Stimulated activated CD4-positive, alpha-beta T cell treated with anti-CD3 and anti-CD28 coated beads, Interleukin-12 subunit alpha, Interleukin-12 subunit beta, amount 100 ng/mL, for 24 hours (primary cell): Measurements from ENCODE around the gene RRAGD.

Experiments used
- DNase-seq, 2 experiments: peaks; one replicate each; pipeline ENCODE4 v3.0.0-alpha.2; 2020; ENCODE audit warnings: low read depth in 2 of 2

Gene RRAGD

DNA sequence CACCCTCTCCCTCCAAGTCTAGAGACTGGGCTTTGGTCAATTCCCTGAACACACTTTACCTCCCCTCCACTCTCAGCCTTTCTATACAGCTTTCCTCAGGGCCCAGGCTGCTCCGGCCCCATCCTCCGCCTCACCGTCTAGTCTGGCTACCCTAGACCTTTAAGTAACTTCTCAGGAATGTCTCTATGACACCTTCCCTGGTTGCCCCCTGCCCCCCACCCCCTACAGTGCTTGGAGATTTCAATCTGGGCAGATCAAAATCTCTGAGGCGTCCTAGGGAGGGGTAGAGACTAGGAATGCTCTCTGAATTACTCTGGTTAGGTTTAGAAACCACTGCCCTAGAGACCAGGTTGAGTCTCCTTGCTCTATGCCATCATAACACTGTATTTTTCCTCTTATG is 65.6 kb downstream of the RRAGD start:
- DNase-seq, result no peak

DNA sequence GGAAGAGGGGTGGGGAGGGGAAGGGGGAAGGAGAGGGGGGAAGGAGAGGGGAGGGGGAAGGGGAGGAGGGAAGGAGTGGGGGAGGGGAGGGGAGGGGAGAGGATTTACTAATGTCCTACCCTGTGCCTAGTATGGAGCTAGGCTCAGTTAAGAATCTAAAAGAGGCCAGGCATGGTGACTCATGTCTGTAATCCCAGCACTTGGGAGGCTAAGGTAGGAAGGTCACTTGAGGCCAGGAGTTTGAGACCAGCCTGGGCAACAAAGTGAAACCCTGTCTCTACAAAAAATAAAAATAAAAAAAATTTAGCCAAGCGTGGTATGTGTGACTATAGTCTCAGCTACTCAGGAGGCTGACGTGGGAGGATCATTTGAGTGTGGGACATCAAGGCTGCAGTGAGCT is 72.5 kb downstream of the RRAGD start:
- no peak for DNase-seq

DNA sequence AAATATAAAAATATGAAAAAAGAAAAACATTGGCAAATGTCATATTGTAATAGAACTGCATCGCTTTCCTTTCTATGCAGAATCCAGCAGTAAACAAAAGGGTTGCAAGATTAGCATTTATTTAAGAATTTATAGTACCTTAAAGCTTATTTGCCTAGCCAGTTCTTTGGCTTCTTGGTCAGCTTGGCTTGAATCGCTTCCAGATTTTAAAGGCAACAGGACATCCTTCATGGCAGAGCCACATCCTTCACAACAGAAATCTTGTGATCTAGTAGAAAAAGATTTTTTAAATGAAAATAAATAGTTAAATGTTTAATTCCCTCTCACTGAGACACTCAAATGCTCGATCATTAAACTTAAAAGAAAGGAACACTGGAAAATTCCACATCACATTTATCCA is 76.9 kb downstream of the RRAGD start:
- DNase-seq, result no peak

DNA sequence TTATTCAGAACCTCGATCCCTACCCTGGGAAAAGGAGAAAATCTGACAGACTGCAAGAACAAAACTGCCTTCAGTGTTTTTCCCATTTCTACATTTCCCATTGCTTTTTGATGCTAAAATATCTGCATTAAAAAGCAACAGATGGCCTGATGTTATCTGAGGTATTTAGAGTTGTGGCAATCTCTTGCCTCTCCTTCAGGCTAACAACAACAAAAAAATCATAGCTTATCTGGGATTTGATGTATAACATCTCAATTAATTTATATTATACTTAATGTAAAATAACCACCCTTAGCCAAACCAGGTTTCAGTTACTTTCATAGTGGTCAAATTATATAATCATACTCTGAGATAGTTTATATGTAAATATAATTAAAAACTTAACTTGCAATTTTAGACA is 81.2 kb downstream of the RRAGD start:
- no peak for DNase-seq

DNA sequence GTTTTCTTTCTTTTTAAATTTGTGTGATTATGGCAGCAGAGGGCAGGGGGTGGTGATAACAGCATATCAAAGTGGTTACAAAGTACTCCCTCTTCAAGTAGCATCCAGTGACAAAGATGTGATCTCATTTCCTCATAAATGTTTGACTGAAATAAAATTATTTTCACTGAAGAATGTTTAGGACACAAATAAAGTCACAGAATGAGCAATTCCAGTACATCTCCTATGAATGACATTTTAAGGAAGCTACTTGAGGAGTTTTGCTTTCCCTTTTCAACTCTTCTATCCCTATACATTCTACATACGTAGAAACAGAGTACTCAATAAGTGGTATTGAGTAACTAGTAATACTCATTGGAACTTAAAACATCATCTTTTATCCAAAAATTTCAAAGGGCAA is 83.1 kb downstream of the RRAGD start:
- no peak for DNase-seq

DNA sequence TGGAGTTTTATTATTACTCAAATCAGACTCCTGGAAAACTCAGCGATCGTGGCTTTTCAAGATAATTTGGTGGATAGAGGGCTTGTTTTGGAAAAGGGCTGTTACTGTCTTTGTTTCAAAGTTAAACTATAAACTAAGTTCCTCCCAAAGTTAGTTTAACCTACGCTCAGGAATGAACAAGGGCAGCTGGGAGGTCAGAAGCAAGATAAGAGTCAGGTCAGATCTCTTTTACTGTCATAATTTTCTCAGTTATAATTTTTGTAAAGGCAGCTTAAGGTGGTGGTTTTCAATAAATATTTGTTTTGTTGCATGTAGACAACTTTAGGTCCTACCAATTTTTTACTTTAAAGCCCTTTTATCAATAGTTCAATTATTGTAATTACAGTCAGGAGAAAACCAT is 87.8 kb downstream of the RRAGD start:
- DNase-seq, result no peak

DNA sequence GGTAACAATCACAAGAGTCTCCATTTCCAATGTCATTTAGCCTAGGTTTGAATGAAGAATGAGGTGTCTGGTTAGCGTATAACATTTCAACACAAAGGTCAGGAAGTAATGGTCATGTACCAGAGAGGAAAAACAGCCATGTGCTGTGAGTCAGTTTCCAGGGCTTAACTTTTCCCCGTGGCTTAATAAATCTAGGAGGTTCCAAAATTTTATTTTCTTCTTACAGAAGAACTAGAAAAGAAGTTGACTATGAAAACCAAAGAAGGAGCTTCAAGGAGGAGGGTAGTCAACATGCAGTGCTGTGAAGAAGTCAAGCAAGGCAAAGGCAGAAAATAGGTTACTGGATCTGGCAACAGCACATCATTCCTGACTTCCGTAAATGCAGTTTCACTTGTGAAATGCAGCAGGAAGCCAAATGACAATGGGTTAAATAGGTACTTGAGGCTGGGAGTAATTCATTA is 88.5 kb downstream of the RRAGD start:
- no peak for DNase-seq

DNA sequence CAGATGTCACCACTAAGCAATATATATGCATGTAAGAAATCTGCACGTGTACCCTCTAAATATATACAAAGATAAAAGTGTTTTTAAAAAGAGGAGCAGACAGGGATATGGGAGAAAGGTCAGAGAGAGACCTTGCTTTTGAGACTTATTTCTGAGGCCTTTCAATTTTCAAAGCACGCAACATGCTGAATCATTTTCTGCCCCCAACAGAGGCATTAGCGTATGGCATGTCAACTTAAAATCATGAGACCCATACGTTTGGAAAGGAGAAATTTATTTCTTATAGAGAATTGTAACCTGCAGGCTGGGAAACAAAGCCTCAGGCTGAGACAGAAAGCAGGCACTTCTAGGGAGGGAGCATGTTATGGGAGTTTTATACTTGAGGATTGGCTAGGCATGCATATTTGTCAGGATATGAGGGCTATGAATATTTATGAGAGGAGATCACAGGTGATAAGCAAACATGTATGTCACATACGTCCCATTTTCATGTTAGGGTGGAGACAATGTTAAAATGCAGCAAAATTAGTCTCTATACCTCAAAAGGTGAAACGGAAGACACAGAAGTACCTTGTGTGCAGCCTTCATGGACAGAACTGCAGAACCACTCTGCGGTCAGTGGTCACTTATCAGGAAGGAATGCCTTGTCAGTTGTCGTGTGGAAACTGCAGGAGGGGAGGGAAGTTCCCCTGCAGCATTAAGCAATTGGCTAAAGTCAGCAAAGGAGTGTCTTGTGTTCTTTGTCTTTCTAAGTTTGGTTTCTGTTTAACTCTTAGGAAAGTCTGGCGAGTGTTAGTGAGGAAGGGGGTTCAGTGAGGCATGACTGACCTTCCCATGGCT is 90.7 kb downstream of the RRAGD start:
- no peak for DNase-seq

DNA sequence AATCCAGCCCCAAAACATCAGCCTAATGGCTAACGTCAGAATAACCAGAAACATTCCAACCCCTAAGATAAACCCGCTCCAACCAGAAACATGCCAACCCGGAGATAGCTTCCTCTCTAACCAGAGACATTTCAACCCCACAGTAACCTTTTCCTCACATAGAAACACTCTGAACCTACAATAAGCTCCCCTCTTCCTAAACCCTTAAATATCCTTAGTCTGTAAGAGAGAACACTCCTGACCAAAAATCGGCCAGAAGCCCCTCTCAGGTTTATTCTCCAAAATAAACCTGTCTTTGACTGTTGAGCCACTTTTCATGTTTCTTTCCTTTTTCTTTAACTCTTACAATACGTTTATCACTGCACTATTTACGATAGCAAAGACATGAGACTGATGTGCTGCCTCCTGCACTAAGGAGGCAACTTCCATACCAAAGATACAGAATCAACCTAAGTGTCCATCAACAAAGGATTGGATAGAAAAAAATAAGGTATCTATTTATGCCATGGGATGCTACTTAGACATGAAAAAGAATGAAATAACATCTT is 92.0 kb downstream of the RRAGD start:
- no peak for DNase-seq

DNA sequence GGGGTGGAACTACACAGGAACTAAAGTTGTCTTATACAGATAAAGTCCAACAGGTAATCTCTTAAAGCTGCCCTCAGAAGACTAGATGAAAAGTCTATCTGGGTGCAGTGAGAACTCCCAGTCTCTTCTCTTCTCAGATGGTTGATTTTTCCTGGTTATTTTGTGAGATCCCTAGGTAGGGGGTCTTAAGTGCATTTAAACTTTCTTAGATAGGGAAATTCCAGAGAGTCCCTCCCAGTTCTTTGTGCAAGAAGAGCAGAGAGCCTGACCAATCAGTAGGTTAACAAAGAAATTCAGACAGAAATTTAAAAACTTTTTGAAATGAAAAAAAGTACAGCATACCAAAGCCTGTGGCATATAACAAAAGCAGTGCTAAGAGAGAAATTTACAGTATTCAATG is 95.0 kb downstream of the RRAGD start:
- no peak for DNase-seq

DNA sequence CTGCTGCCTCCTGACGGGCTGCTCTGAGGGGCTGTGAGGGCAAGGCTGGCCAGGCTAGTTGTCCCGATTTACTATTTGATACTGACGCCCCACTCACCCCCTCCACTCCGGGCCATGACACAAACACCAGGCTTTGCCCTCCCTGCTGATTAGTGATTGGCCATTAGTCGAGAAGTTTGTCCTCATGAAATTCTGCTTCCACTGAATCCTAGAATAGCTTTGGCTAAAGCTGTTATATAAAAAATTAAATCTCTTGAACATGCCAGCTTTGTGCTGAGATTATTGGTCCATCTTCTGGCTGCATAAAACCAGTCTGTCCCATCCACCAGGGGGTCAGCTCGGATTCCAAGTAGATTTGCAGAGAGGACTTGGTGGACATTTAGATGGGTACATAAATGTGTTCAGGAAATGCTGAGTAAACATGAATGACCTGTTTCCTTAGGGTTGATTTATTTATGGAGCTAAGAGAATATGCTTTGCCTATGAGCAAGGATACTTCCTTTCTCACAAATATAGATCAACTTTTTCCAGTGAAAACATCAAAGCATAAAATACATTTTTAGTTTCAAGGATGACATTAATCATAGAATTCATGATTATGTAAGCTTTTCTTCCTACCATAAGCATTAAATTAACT is 96.7 kb downstream of the RRAGD start, which contains the start of gene GABRR2:
GABRR2 (minus strand) TSS at position 51 of the 637 bp plus-strand sequence. CDS start 134 bp downstream, outside the sequence.
- no peak for DNase-seq

DNA sequence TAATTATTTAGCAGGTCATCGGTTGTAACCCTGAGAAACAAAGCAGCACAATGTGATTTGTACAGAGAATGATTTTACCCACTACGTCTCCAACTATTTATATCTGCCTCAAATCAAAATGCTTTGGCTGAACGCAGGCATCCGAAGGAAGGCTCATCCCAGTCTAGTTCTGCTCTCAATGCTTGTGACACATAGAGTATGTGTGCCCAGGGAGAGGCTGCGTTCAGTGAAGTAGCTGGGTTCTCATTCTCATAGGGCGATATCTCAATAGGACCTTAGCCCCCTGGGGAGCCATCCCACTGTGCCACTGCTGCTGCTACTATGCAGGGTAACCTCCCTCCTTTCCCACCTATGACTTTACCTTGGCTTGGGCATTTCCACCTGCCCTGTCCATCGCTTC is 97.4 kb downstream of the RRAGD start:
- DNase-seq, result no peak
